HepG2 (cell line): ENCODE data around the gene C1orf115. TPM values are rescaled to one million over a fixed set of nuclear protein-coding genes. Genes with fewer than 3 reads are reported as not detected.

Experiments
- ARID2 ChIP-seq: sonication (generic); formaldehyde crosslinking; IDR thresholded peaks from 2 replicates; pipeline ENCODE4 v1.8.1; 2022; ENCODE audit warnings: mild to moderate bottlenecking, missing genetic modification reagents, borderline replicate concordance
- BORCS8-MEF2B ChIP-seq: sonication (generic); formaldehyde crosslinking; IDR thresholded peaks from 2 replicates; pipeline ENCODE4 v1.8.0; 2022; ENCODE audit warnings: mild to moderate bottlenecking, missing genetic modification reagents
- CEBPZ ChIP-seq: IDR thresholded peaks from 2 replicates; pipeline ENCODE4 v1.6.1; 2012; ENCODE audit warnings: low read length, improper control_type of control experiment
- CREM ChIP-seq, 2 experiments: sonication (generic) in 1 of 2; formaldehyde crosslinking in 1 of 2; IDR thresholded peaks; 2 replicates each; pipeline versions ENCODE4 v1.4.0 to v1.6.1; 2016 to 2020; ENCODE audit warnings: antibody characterized with exemption in 1 of 2, mild to moderate bottlenecking in 1 of 2, missing genetic modification reagents in 1 of 2
- GPBP1L1 ChIP-seq: sonication (generic); formaldehyde crosslinking; IDR thresholded peaks from 2 replicates; pipeline ENCODE4 v1.5.0; 2020; ENCODE audit warnings: mild to moderate bottlenecking, missing genetic modification reagents
- NCOA1 ChIP-seq: sonication (generic); formaldehyde crosslinking; IDR thresholded peaks from 2 replicates; pipeline ENCODE4 v1.9.0; 2021; ENCODE audit warnings: missing genetic modification reagents
- SMAD3 ChIP-seq: sonication (generic); formaldehyde crosslinking; IDR thresholded peaks from 2 replicates; pipeline ENCODE4 v1.4.0; 2020; ENCODE audit warnings: missing genetic modification reagents
- SNAPC4 ChIP-seq: sonication (generic); formaldehyde crosslinking; IDR thresholded peaks from 2 replicates; pipeline ENCODE4 v1.4.0; 2020; ENCODE audit warnings: mild to moderate bottlenecking, missing genetic modification reagents
- TP53 ChIP-seq: sonication (generic); formaldehyde crosslinking; conservative IDR thresholded peaks from 2 replicates; pipeline ENCODE4 v1.4.0; 2020; ENCODE audit warnings: missing genetic modification reagents
- ZFP36L1 ChIP-seq: sonication (generic); formaldehyde crosslinking; IDR thresholded peaks from 2 replicates; pipeline ENCODE4 v1.8.0; 2022; ENCODE audit warnings: mild to moderate bottlenecking, missing genetic modification reagents, moderate library complexity
- ZFP37 ChIP-seq: sonication (generic); formaldehyde crosslinking; IDR thresholded peaks from 2 replicates; pipeline ENCODE4 v1.4.0; 2020; ENCODE audit warnings: missing genetic modification reagents, borderline replicate concordance
- ZFY ChIP-seq: sonication (generic); formaldehyde crosslinking; IDR thresholded peaks from 2 replicates; pipeline ENCODE4 v1.4.0; 2020; ENCODE audit warnings: missing genetic modification reagents
- ZKSCAN1 ChIP-seq: fragments of 150-350 bp; IDR thresholded peaks from 2 replicates; pipeline ENCODE4 v1.6.1; 2014; ENCODE audit warnings: low read length
- ZMYM4 ChIP-seq: sonication (generic); formaldehyde crosslinking; IDR thresholded peaks from 2 replicates; pipeline ENCODE4 v1.8.1; 2023; ENCODE audit warnings: mild to moderate bottlenecking, missing genetic modification reagents
- ZNF138 ChIP-seq: sonication (generic); formaldehyde crosslinking; IDR thresholded peaks from 2 replicates; pipeline ENCODE4 v1.5.0; 2020; ENCODE audit warnings: mild to moderate bottlenecking, low read depth, missing genetic modification reagents
- ZNF256 ChIP-seq: sonication (generic); formaldehyde crosslinking; conservative IDR thresholded peaks from 2 replicates; pipeline ENCODE4 v1.4.0; 2020; ENCODE audit warnings: missing genetic modification reagents
- ZNF317 ChIP-seq: sonication (generic); formaldehyde crosslinking; IDR thresholded peaks from 2 replicates; pipeline ENCODE4 v1.5.0; 2020; ENCODE audit warnings: mild to moderate bottlenecking, missing genetic modification reagents
- ZNF703 ChIP-seq: sonication (generic); formaldehyde crosslinking; IDR thresholded peaks from 2 replicates; pipeline ENCODE4 v1.5.1; 2020; ENCODE audit warnings: missing genetic modification reagents, mild to moderate bottlenecking, moderate library complexity, borderline replicate concordance
- ZNF891 ChIP-seq: sonication (generic); formaldehyde crosslinking; IDR thresholded peaks from 2 replicates; pipeline ENCODE4 v1.5.0; 2020; ENCODE audit warnings: mild to moderate bottlenecking, missing genetic modification reagents
- polyA plus RNA-seq, 8 experiments: library from polyadenylated mRNA; depleted of rRNA in 3 of 8; stranded (reverse) in 7 of 8; unstranded in 1 of 8; fragments of >200 nt; fragmentation: Illumina TruSeq in 4 of 8; extraction: Trizol in 4 of 8; gene quantifications; 2 replicates each; pipeline versions ENCODE4 v1.2.1 to v1.2.3, GENCODE V29; 2011 to 2016; ENCODE audit warnings: low read depth in 4 of 8, missing spikeins in 1 of 8, mixed read lengths in 1 of 8; ENCODE audit not compliant: insufficient read depth in 1 of 8
- total RNA-seq, 5 experiments: library from RNA; depleted of rRNA; stranded (reverse); fragments of >200 nt; fragmentation: Illumina TruSeq; extraction: Trizol; gene quantifications; 2 replicates each; pipeline ENCODE4 v1.2.3, GENCODE V29; 2016; ENCODE audit warnings: low read depth in 1 of 5

C1orf115 gene
- total and polyA plus RNA-seq, 2 of the 13 experiments (the other 11 are each of a cell fraction or from before 2014, with no cell fraction given): 25.2 to 85.9 TPM

- TF ChIP-seq SNAPC4 (CRISPR knock-in tag) (no peak), ZFP36L1 (no peak), SMAD3 (CRISPR knock-in tag) (0 out of 2 replicates have a peak, but pooled peaks have one; percentile 29), ZFY (no peak), ZNF256 (no peak), ZNF703 (CRISPR knock-in tag) (no peak), CEBPZ (no peak), ZFP37 (CRISPR knock-in tag) (0 out of 2 replicates have a peak, but pooled peaks have one; percentile 15), ZNF138 (CRISPR knock-in tag) (no peak), ZMYM4 (CRISPR knock-in tag) (no peak), ZNF891 (CRISPR knock-in tag) (no peak), ZKSCAN1 (no peak), ARID2 (CRISPR knock-in tag) (no peak), NCOA1 (no peak), CREM (IDR thresholded peaks at IDR 0.05) (peak; percentile 52; the same call in 1 of the 2 replicates), CREM (CRISPR knock-in tag; IDR thresholded peaks at IDR 0.05) (no peak), BORCS8-MEF2B (no peak), TP53 (no peak), ZNF317 (CRISPR knock-in tag) (no peak), GPBP1L1 (CRISPR knock-in tag) (no peak)
Measured at GRCh38 chr1:220734571-220735326, 44.6 kb downstream of the C1orf115 start (continued).
